Astrocyte of the cerebellum (primary cell): Measurements from ENCODE around the gene F13B.
"Not testable (repeated sequence)": the region's sequence is repeated elsewhere in the genome, so short reads cannot be mapped to it uniquely, and the experiment has no call there.

Experiments
- DNase-seq: peaks from one replicate; pipeline ENCODE4 v3.0.0-alpha.2; 2011; ENCODE audit warnings: low read depth
- H3K4me3 ChIP-seq: 2 replicates; pipeline ENCODE4 v1.5.1; 2011; ENCODE audit warnings: mild to moderate bottlenecking, low read depth, low read length, moderate library complexity
- CTCF ChIP-seq: IDR thresholded peaks from 2 replicates; pipeline ENCODE4 v1.5.1; 2012; ENCODE audit warnings: low read length, low read depth, moderate library complexity, mild to moderate bottlenecking; ENCODE audit errors: missing control alignments
- in situ Hi-C: cut with HindIII; loops from 2 replicates; pipeline ENCODE4 v1.10.0; 2017; ENCODE audit warnings: low sequenced_read_pairs

F13B gene

DNA sequence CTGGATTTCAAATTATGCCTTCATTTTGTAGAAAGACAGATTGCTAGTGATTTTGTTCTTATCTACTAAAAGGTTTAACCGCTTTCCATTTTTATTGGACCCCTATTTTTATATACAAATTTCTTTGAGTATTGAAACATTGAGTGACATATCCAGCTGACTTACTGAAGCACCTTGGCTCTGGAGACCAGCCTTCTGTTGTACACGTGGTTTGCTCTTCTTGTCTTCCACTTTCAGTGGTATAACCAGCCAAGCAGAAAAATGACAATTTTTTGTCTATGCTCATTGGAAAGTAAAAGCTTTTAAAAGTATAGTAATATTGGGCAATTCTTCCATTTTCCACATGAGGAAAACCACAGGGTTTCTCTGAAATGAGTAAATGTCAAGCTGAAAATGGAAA lies 4.4 kb downstream of the F13B start:
- TF ChIP-seq CTCF: no peak

DNA sequence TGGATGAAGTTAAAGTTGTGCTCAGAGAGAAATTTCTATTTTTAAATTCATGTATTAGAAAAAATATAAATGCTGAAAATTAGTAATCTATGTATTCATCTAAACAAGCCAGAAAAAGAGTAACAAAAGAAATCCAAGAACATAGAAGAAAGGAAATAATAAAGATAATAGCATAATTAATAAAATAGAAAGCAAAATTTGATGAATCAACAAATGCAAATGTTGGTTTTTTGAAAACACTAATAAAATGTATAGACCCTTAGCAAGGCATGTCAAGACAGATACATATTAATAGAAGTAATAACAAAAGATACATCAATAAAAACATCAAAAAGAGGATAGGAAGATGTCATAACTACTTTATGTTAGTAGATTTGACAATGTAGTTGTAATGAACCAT lies 18.0 kb downstream of the F13B start:
- no peak for DNase-seq
- in situ Hi-C loops: no loop called here
- H3K4me3 ChIP-seq: no peak overlapping the region
- TF ChIP-seq CTCF: no peak

More for the DNA sequence above, 4.4 kb downstream of the F13B start:
- no peak overlapping the region for H3K4me3 ChIP-seq
- in situ Hi-C loops: loop anchor here (5.0 kb wide), 1 partner anchor 35 kb away; no protein-coding TSS in a partner anchor
- no peak for DNase-seq

DNA sequence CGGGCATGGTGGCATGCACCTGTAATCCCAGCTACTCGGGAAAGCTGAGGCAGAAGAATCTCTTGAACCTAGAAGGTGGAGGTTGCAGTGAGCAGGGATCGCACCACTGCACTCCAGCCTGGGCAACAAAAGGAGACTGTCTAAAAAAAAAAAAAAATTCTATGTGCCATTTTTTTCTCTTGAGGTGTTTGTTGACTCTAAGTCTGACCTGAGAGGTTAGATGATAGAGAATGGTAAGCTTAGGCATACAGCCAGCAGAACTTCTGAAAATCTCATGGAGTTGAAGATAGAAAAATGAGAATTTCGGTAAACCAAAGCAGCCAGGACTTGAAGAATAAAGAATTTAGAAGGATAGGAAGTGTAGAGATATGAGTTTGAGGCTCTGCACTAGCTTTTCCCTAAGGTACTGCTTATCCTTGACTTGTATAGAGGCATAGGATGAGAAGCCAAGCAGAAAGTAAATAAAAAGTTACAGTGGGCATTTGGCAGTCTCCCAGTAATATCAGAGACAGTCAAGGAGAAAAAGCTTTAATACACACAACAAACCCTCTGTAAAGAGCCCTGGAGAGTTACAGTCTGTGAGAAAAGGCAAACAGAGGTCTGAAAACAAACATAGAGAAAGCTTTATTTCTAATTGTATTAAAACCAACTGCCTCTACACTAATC lies 24.3 kb downstream of the F13B start:
- H3K4me3 ChIP-seq: no peak overlapping the region
- no peak for TF ChIP-seq CTCF
- no peak for DNase-seq
- in situ Hi-C loops: no loop called here

GRCh38 chr1:197041486-197042353 lies 25.3 kb downstream of the F13B start:
- no peak overlapping the region for H3K4me3 ChIP-seq
- in situ Hi-C loops: no loop called here
- DNase-seq: no peak
- TF ChIP-seq CTCF: no peak

DNA sequence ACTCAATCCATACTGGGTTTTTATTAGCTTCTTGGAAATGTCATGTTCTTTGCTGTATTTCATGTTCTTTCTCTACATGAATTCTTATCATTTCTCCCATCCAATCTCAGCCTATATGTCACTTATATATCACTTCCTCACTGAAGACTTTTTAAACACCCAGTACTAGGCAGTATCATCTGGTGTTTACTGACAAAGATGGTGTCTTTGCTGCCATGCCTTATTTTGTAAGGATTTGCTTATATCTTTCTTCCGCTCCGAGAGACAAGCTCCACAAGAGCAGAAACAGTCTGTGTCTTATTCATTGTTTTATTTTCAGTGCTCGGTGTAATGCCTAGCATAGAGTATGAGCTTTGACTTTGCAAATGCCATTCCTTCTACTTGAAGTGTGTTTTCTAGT lies 30.2 kb downstream of the F13B start:
- no peak for TF ChIP-seq CTCF
- no peak overlapping the region for H3K4me3 ChIP-seq
- in situ Hi-C loops: no loop called here
- DNase-seq: no peak

DNA sequence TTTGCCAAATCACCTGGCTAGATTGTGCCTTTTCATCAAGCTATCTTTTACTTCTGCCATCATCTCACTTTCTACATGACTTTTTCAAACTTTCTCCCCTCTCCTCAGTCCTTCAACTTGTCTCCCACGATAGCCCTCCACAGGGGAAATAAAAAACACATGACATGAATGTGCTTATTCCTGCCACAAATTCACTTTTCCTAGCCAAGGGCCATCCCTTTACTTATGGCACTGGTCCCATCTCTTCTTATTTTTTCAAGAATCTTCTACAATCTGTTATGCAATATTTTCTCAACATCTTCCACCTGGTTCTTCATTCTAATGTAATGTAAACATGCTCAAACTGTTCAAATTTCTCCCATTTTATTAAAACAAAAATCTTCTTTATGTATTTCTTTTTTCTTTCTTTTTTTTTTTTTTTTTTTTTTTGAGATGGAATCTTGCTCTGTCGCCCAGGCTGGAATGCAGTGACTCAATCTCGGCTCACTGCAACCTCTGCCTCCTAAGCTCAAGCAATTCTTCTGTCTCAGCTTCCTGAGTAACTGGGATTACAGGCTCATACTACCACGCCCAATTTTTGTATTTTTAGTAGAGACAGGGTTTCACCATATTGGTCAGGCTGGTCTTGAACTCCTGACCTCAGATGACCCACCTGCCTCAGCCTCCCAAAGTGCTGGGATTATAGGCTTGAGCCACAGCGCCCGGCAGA lies 32.3 kb downstream of the F13B start:
- H3K4me3 ChIP-seq, in situ Hi-C loops: not testable (repeated sequence)
- peak; percentile 12 for DNase-seq
